ENCODE data around the gene OR5H14.

DNA sequence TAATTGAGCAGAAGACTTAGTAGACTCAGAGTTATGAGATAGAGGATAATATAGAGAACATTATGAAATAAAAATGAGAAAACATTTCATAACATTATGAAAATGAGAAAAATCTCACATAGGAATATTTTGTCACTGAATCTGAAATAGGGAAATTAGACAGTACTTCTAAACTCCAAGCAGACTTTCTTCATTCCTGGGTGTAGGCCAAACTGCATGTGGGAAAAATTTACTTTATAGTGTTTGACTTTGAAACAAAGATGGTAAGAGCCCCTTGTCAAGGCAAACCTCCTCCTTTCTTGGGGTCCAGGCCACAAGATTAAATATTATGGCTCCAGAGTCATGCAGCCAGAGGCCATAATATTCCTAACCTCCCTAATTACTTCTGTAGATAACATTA lies 6.7 kb upstream of the OR5H14 start:
- TF ChIP-seq, protein P1, sequence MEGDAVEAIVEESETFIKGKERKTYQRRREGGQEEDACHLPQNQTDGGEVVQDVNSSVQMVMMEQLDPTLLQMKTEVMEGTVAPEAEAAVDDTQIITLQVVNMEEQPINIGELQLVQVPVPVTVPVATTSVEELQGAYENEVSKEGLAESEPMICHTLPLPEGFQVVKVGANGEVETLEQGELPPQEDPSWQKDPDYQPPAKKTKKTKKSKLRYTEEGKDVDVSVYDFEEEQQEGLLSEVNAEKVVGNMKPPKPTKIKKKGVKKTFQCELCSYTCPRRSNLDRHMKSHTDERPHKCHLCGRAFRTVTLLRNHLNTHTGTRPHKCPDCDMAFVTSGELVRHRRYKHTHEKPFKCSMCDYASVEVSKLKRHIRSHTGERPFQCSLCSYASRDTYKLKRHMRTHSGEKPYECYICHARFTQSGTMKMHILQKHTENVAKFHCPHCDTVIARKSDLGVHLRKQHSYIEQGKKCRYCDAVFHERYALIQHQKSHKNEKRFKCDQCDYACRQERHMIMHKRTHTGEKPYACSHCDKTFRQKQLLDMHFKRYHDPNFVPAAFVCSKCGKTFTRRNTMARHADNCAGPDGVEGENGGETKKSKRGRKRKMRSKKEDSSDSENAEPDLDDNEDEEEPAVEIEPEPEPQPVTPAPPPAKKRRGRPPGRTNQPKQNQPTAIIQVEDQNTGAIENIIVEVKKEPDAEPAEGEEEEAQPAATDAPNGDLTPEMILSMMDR (IDR thresholded peaks at IDR 0.05) = no peak
- TF ChIP-seq EP300 (IDR thresholded peaks at IDR 0.05) = no peak
